GM21529 (cell line): ENCODE results near the gene PRM1.

ENCODE experiments used
- ATAC-seq: cut with Tn5 transposase; IDR thresholded peaks from one replicate; pipeline ENCODE4 v1.9.1; 2021; ENCODE audit not compliant: unreplicated experiment

The PRM1 gene, protein sequence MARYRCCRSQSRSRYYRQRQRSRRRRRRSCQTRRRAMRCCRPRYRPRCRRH

DNA sequence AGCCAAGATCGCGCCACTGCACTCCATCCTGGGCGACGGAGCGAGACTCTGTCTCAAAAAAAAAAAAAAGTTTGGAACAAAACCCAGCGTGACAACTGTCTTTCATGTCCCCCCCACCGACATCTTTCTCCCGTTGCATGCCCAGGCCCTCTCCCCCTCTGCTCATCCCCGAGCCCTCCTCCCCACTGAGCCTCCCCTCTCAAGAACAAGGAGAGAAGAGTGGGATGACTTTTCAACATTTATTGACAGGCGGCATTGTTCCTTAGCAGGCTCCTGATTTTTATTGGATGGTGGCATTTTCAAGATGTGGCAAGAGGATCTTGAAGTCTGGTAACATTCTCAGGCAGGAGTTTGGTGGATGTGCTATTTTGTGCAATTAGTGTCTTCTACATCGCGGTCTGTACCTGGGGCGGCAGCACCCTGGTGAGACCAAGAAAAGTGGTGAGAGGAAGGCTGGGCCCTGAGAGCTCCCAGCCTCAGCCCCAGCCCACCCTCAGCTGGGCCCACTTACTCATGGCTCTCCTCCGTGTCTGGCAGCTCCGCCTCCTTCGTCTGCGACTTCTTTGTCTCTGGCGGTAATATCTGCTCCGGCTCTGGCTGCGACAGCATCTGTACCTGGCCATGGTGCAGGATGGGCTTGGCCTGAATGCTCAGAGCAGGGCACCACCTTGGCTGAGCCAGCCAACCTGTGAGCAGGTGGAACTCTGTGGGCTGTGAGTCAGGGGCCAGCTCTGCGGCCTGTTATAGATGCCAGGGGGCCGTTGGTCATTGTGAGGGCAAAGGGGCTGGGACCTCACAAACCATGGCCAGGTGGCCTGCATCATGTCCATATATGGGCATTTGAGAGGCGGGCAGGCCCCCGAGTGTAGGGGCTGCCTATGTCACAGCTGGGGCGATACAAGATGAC, at the start of gene PRM1:
PRM1 (minus strand) TSS at position 715 of the 907 bp plus-strand sequence; CDS start at position 623, 92 bp downstream.
- ATAC-seq, result no peak

DNA sequence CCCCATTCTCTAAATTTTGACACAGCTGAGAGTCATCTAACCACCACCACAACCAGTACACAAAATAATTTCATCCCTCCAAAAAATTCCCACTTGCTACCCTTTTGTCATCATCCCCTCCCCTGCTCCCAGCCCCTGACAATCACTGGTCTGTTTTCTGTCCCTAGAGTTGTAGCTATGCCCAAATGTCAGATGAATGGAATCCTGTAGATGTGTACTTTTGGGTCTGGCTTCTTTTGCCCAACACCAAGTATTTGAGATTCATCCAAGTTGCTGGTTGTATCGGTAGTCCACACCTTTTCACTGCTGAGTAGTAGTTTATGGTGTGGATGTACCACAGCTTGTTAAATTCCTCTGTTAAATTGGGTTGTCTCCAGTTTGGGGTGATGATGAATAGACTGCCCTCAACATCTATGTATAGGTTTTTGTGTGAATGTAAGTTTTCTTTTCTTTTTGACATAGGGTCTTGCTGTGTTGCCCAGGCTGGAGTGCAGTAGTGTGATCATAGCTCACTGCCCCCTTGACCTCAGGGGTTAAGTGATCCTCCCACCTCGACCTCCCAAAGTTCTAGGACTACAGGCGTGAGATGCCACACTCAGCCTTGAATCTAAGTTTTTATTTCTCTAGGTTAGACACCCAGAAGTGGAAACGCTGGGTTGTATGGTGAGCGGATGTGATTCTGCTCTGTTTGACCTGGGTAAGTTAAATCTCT, 49.6 kb upstream of the PRM1 start:
- no peak for ATAC-seq

DNA sequence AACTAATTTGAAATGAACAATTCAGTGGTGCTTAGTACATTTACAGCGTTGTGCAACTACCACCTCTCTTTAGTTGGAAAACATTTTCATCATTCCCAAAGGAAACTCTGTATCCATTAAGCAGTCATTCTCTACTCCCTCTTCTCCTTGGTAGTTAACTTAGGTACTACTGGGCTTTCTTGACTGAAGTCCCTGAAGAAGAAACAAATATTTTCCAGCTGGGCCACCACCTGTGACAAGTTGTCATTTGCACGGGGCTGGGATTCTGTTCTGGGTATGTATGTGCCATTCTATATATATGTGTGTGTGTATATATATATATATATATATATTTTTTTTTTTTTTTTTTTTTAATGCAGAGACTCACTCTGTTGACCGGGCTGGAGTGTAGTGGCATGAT, 48.8 kb upstream of the PRM1 start:
- no peak for ATAC-seq

DNA sequence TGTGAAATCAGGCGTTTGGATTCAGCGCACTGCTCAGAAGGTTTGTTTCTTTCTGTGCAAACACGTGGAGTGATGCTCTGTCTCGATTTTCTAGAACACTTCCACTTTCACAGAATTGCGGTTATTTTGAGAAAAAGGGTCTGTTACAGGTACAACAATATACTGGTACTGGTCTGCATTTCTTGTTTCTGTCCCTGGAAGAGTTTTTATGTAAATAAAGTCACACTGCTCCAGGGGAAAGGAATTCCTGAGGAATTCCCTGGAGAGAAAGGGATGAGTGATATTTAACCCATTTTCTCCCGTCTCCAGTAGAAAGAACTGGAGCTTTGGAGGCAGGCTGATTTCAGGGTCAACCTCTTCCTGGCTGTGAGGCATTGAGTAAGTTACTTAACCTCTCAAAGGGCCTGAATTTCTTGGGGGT, 48.0 kb upstream of the PRM1 start:
- ATAC-seq, result peak; percentile 36

DNA sequence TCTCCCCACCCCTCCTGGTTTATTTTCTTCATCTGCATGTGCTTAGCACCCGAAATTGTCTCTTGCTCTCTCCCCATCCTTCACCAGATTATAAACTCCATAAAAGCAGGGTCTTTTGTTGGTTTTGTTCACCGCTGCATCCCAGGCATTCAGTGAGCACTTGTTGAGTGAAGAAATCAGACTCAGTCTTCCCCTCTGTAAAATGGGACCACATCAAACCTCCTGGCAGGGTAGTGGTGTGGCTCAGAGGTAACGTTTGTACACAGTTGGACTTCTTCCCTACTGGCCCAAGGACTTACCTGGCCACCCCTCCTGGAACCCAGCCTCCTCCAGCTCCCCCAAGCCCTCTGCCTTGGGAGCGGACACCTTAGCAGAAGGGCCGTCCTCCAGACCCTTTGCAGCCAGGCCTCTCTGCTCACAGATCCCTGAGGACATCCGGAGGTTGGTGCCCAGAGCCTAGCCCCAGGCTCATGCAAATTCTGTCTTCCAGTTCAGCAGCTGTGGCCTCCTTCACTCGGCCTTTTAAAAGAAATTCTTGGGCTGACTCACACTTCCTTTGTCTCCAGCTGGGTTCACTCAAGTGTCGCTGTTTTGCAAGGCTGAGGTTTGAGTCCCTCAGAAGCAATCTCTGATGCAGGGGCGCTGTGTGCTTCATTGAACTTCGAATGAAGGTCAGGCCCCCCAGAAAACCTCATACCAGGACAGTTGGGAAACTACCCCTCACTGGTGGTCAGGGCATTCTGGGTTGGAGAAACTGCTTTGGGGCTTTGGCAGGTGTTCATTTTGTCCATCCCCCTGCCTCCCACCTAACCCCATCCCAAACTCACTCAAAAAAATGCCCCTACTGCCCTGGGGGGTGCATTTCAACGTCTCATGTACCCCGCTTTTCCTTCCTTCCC, 47.3 kb upstream of the PRM1 start:
- ATAC-seq, result peak; percentile 78

DNA sequence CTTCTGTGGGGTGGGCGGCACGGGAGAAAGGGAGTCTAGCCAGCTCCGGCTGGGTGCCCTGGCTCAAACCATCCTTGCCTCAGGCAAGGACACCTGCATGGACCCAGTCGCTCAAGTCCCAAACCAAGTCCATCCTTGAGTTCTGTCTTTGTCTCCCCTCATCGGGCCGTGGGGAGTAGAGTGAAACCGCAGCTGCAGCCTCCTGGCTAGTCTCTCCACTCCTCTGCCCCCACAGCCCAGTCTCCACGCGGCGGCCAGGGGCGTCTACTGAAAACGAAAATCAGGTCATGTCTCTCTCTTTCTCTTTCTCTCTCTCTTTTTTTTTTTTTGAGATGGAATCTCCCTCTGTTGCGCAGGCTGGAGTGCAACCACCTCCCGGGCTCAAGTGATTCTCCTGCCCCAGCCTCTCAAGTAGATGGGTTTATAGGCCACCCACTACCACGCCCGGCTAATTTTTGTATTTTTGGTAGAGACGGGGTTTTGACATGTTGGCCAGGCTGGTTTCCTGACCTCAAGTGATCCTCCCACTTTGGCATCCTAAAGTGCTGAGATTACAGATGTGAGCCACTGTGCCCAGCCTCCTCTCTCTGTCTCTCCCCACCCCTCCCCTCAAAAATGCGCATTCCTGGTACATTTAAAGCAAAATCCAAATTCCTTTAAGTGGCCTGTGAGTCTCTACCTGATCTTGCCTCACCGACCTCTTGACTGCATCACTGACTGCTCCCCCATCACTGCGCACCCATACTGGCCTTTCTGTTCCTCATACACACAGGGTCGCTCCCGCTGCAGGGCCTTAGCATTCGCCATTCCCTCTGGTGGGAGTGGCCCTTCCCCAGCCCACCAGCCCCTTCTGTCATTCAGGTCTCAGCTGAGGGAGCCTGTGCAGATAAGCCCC, 46.4 kb upstream of the PRM1 start:
- peak; percentile 30 for ATAC-seq

DNA sequence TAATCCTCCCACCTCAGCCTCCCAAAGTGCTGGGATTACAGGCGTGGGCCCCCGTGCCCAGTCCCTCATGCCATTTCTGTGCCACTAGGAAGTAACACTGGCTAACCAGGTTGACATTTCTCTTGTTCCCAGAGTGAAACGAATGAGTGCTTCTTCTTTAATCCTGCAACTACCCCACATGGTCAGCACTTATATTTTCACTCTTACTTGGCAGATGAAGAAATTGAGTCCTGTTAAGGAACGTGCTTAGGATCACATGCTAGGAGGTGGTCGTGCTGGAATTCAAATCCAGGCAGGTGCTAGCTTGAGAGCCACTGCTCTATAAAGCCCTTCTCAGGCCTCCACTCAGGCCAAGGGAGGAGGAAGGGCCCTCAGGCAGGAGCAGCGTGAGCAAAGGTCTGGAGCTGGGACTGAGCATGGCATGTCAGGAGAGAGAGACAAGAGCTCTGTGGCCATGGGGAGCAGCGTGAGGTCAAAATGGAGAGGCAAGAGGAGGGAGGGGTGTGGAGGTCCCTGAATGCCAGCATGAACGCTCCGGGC, 45.7 kb upstream of the PRM1 start:
- ATAC-seq, result no peak

DNA sequence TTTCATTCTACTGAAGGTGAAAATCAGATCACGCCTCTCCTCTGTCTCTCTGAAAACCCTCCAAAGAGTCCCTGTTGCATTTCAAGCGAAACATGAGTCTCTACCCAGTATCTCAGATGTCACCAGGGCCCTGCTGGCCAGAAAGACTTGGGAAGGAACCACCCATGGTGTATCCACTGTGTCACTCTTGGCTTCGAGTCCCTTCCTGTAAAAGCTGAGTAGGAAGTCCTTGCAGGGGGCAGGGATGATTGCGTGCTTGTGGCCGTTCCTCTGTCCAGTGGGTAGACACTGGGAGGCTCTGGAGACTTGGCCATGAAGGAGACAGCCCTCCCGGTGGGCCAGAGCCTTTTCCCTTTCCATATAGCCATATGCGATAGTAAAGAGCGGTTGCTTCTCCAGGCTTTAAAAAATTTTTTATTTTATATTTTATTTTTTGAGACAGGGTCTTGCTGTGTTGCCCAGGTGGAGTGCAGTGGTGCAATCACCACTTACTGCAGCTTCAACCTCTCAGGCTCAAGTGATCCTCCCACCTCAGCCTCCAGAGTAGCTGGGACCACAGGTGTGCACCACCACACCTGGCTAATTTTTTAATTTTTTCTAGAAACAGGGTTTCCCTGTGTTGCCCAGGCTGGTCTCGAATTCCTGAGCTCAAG, 45.1 kb upstream of the PRM1 start:
- no peak for ATAC-seq

DNA sequence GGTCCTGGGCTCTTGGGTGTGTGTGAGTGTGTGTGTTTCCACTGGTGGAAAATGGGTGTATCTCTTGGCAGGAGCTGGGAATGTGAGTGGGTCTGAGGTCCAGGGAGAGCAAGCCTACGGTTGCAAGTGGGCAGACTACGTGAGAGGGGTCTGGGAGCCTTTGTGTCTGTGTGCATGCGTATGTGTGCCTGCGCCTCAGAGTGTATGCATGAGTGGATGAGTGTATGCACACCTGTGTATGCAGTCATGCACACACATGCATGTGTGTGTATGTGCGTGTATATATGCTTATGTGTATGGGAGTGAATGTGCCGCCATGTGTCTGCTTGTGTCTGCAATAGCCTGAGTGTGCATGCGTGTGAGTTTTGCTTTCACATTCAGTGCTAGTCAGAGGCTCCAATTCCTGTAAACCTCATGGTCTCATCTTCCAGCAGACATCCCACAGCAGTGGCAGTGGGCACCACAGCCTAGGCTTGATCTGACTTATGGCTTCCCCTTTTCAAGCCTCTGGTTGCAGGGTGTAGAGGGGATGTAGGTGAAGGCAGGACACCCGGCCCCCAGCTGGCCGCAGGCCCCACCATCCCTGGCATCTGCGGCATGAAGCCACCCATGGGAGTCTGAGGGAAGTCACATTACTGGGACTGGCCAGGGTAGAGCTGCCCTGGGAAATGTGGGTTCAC, 44.4 kb upstream of the PRM1 start:
- ATAC-seq, result no peak

DNA sequence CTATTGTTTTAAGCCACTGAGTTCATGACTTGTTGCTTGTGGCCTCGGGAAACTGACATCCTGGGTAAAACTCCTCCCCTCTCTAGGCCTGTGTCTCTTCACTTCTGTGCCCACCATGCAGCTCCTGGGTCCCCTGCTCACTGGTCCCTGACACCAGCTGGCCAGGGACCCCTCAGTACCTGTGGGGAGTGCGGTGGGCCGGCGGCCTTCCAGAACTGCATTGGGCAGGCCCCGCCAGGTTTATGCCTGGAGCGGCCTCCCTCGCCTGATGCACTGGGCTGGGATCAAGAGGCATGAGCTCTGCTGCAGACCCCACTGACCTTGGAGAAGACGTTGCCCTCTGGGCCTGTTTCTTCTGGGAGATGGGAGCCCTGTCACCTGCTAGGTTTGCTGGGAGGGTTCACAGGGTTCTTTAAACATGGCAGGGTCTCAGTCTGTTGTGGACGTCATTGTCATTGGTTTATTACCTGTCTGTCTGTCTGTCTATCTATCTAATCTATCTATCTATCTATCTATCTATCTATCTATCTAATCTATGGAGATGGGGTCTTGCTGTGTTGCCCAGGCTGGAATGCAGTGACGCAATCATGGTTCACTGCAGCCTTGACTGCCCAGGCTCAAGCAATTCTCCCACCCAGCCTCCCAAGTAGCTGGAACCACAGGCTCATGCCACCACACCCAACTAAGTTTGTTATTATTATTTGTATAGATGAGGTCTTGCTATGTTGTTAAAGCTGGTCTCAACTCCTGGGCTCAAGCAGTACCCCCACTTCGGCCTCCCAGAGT, 42.6 kb upstream of the PRM1 start:
- ATAC-seq, result no peak

DNA sequence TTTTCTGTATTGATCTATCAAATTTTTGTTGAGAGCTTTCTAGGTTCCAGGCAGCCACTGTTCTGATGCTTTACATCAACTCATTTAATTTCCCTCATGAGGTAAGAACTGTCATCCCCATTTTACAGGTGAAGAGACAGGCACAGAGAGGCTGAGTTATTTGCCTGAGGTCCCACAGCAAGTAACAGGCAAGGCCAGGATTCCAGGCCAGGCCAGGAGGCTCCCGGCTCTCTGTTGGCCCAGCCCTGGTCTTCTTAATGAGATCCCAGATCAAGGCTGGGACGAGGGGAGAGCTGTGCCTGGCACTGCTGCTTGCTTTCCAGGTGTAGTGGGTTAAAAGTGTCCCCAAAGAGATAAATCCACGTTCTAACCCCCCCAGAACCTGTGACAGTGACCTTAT, 41.7 kb upstream of the PRM1 start:
- no peak for ATAC-seq

DNA sequence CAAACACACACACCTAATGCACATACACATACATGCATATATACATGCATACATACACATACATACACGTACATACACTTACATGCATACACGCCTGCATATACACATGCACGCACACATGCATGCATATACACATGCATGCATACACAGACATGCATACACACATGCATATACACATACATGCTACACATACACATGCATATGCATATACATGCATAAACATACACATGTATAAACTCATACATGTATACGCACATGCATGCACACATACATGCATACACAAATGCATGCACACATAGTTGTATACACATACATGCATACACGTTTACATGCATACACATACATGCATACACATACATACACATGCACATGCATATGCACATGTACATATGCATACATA, 40.5 kb upstream of the PRM1 start:
- no peak for ATAC-seq

DNA sequence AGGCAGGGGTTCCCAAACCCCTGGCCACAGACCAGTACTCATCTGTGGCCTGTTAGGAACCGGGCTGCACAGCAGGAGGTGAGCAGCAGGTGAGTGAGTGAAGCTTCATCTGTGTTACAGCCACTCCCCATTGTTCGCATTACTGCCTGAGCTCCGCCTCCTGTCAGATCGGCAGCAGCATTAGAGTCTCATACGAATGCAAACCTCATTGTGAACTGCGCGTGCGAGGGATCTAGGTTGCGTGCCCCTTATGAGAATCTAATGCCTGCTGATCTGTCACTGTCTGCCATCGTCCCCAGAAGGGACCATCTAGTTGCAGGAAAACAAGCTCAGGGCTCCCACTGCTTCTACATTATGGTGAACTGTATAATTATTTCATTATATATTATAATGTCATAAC, 39.0 kb upstream of the PRM1 start:
- no peak for ATAC-seq

DNA sequence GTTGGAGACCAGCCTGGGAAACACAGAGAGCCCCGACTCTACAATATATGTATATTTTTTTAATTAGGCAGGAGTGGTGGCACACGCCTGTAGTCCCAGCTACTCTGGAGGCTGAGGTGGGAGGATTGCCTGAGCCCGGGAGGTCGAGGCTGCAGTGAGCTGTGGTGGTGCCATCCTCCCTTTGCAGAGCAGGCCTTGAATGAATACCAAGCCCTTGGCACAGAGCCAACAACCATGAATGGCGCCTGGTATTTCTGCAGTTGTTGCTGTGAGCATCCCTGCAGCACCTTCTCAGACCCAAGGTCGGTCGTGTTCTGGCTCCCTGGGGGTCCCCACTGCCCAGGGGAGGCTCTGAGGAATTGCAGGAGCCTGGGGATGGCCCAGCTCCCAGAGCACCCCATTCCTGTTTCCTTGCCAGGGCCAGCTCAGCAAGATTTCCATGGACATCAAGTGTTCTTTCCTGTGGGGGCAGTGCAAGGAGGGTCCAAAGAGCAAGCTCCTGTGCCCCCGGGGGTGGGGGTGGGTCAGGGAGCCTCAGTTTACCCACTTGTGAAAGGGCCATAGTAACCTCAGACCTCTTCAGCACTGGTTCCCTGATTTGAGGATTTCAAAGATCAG, 38.5 kb upstream of the PRM1 start:
- no peak for ATAC-seq

DNA sequence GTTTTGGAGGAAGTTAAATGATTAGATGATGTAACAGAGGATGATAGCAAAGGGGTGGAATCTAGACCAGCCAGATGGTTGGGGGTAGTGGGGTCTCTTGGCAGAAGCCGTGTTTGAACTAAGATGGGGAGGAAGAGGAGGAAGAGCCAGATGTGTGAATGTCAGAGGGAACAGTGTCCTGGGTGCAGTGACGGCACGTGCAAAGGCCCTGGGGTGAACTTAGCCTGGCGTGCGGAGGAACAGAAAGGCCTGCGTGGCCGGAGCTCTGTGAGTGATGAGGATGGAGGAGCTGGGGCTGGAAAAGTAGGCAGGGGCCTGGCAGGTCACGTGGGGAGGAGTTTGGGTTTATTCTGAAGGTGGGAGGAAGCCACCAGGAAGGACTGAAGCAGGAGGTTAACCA, 37.7 kb upstream of the PRM1 start:
- ATAC-seq, result no peak

DNA sequence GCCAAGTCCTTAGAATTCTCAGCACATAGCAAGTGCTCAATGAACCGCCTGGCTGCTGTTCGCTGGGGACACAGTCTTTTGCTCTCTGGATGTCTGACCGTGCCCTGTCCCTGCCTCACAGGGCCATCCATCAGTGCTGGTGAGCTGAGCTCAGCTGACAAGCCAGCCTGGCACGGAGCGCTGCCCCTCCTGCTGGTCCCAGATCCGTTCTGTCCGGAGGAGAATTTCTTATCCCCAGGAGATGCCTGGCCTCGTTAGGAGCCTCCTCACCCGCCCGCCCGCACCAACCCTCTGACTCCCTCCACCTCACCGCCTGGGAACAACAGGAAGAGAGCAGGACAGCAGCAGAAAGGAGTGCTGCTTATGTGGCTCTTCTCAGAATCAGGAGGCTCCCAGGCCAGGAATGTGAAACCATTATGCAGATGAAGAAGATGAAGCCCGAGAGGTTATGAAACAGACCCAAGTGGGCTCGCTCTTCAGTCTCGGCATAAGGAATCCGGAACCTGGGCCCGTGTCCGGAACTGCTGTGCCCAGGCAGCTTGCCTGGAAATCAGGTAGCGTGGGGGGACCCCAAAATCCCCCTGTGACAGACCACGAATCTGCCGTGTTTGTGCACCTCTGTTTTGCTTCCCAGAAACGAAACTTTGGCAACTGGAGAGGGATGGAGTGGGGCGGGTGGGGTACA, 35.3 kb upstream of the PRM1 start:
- no peak for ATAC-seq

DNA sequence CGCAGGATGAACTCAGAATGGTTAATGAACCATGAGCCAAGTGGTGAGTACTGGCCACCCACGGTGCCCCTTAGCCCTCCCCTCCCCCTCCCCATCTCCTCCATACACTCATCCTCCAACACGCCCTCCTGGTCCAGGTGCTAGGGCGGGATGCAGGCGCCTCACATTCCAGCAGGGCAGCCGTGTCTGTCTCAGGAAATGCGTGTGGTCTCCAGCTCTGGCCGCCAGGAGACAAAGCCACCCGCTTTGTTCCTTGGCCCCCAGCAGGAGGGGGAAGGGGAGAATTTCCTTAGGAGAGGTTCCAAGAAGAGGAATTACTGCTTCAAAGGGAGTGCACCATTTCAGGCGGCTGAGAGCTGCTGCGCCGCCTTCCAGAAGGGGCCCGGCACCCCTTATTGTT, 34.4 kb upstream of the PRM1 start:
- no peak for ATAC-seq
